Fibroblast of pulmonary artery (primary cell): Measurements from ENCODE around the gene STK38L.

ENCODE experiments used
- DNase-seq: peaks from one replicate; pipeline ENCODE4 v3.0.0-alpha.2; 2010; ENCODE audit warnings: low read depth
- H3K4me3 ChIP-seq: replicated peaks from 2 replicates; pipeline ENCODE4 v1.5.1; 2011; ENCODE audit warnings: low read depth, mild to moderate bottlenecking, control low read depth, low read length, moderate library complexity
- CTCF ChIP-seq: IDR thresholded peaks from 2 replicates; pipeline ENCODE4 v1.5.1; 2011; ENCODE audit warnings: mild to moderate bottlenecking, control low read depth, low read length, inconsistent platforms; ENCODE audit errors: missing control alignments

Gene STK38L

DNA sequence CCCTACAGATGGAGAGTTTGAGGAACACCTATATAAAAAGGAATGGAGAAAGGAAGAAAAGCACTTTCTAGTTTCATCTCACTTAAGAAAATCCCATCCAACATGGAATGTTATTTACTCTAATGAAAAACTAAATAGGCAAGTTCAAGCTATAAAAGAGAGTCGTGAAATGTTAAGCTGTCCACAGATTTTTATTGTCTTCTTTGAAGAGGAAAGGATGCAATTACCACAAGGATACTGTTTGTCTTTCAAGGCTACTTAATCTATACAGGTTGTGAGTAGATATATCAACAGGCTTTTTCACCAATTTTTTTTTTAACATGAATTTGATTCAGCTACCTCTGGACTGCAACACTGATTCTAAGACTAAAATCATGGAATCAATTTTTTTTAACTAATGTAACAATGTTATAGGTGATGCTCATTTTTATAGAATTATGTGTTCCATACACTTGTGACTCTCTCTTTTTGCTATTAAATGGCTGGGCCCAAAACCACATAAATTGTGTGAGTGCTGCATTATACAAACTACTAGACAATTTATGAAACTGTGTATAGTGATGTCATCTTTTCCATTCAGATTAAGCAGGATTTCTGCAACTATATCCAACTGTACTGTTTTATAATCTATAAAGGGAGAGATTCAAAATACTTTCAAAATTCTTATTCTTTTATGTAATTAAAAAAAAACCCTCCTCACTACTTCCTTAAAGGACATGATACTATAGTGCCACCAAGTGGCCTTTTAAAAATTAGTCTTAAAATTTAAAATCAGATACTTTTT is 61.8 kb downstream of the STK38L start:
- peak; percentile 78 for DNase-seq
- no peak overlapping the region for H3K4me3 ChIP-seq
- TF ChIP-seq CTCF, result peak; percentile 33

DNA sequence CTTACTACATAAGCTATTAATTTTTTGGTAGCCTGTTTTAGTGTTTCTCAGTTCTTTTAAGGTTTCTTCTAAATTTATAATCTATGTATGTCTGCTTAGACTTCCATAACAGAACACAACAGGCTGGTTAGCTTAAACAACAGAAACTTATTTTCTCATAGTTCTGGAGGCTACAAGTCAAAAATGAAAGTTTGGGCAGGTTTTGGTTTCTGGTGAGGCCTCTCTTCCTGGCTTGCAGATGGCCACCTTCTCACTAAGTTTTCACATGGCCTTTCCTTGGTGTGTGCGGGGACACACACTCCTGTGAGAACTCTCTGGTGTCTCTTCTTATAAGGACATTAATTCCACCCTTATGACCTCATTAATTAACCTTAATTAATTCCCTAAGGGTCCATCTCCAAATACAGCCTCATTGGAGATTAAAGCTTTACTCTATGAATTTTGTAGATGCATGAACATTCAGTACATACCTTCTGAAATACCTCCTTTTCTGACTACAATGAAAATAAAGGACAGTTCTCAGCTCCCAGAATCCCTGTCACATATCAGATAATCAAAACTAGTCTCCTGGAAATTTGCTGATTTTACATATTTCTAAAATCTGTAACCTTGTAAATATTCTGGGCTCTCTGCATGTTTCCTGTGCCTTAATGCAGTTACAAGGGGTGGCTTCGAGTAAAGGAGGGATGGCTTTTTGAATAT is 65.4 kb downstream of the STK38L start:
- no peak overlapping the region for H3K4me3 ChIP-seq
- DNase-seq, result no peak
- no peak for TF ChIP-seq CTCF

DNA sequence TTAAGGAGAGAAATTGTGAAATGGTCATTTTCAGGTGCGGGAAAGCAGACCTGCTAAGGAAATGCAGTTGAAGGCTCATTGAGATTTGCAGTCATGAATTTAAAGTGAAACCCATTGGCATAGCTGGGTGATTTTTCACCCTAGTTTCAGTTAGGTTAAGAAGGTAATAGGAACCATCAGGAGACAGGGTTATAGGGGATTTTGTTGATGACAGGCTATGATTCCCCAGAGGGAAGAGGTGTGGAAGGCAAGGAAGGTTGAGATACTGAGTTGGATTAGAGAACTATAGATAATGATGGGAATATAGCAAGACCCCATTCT is 65.9 kb downstream of the STK38L start:
- H3K4me3 ChIP-seq, result no peak overlapping the region
- DNase-seq, result no peak
- no peak for TF ChIP-seq CTCF

GRCh38 chr12:27316947-27317346 is 72.9 kb downstream of the STK38L start:
- no peak for DNase-seq
- TF ChIP-seq CTCF, result no peak
- H3K4me3 ChIP-seq, result no peak overlapping the region

- H3K4me3 ChIP-seq, result no peak overlapping the region
- DNase-seq, result peak; percentile 67
- no peak for TF ChIP-seq CTCF
These were observed 75.3 kb downstream of the STK38L start for GRCh38 chr12:27319409-27319808.

- no peak for DNase-seq
- H3K4me3 ChIP-seq, result no peak overlapping the region
- TF ChIP-seq CTCF, result no peak
These were observed 75.8 kb downstream of the STK38L start for GRCh38 chr12:27319848-27320247.
